Smooth muscle cell (in vitro differentiated cells): ENCODE measurements around the gene CCDC191. TPM values are rescaled to one million over a fixed set of nuclear protein-coding genes. Genes with fewer than 3 reads are reported as not detected.

Source experiments
- DNase-seq: peaks from one replicate; lab custom pipeline; 2025; ENCODE audit not compliant: unreplicated experiment; lab: John Stamatoyannopoulos, UW
- H2AFZ ChIP-seq: fragments of 200-600 bp; sonication (generic); 2 replicates; pipeline ENCODE4 v1.6.0; 2016; ENCODE audit warnings: antibody characterized with exemption, low read depth, mild to moderate bottlenecking
- H3F3A ChIP-seq: fragments of 200-600 bp; sonication (generic); 2 replicates; pipeline ENCODE4 v1.6.0; 2017; ENCODE audit warnings: antibody characterized with exemption, low read depth
- H3K27ac ChIP-seq: fragments of 200-600 bp; sonication (generic); 2 replicates; pipeline ENCODE4 v1.5.1; 2016; ENCODE audit warnings: low read depth, mild to moderate bottlenecking
- H3K27me3 ChIP-seq: fragments of 200-600 bp; sonication (generic); 2 replicates; pipeline ENCODE4 v1.6.1; 2016; ENCODE audit warnings: low read depth, mild to moderate bottlenecking
- H3K36me3 ChIP-seq: fragments of 200-600 bp; sonication (generic); 2 replicates; pipeline ENCODE4 v1.5.1; 2016; ENCODE audit warnings: low read depth
- H3K4me1 ChIP-seq: fragments of 200-600 bp; sonication (generic); 2 replicates; pipeline ENCODE4 v1.5.1; 2016; ENCODE audit warnings: low read depth
- H3K4me2 ChIP-seq: fragments of 200-600 bp; sonication (generic); 2 replicates; pipeline ENCODE4 v1.6.0; 2016; ENCODE audit warnings: mild to moderate bottlenecking
- H3K4me3 ChIP-seq: fragments of 200-600 bp; sonication (generic); 2 replicates; pipeline ENCODE4 v1.5.1; 2016; ENCODE audit warnings: mild to moderate bottlenecking
- H3K79me2 ChIP-seq: fragments of 200-600 bp; sonication (generic); 2 replicates; pipeline ENCODE4 v1.6.0; 2016; ENCODE audit warnings: low read depth, mild to moderate bottlenecking
- H3K9ac ChIP-seq: fragments of 200-600 bp; sonication (generic); 2 replicates; pipeline ENCODE4 v1.6.0; 2016; ENCODE audit warnings: low read depth
- H3K9me3 ChIP-seq: fragments of 200-600 bp; sonication (generic); replicated peaks from 2 replicates; pipeline ENCODE4 v1.5.1; 2016; ENCODE audit warnings: low read depth
- H4K20me1 ChIP-seq: fragments of 200-600 bp; sonication (generic); 2 replicates; pipeline ENCODE4 v1.6.0; 2016; ENCODE audit warnings: low read depth
- WGBS: methylation state at CpG from one replicate; pipeline ENCODE4 v1.1.7; 2016; ENCODE audit warnings: low lambda C conversion rate; 5-methylcytosine and 5-hydroxymethylcytosine counted together
- polyA plus RNA-seq: library from polyadenylated mRNA; unstranded; fragments of >200 nt; fragmentation: Nextera tagmentation; extraction: Ambion mirVana; gene quantifications from 2 replicates; pipeline ENCODE4 v1.2.1, GENCODE V29; 2016
- total RNA-seq: library from RNA; depleted of rRNA; stranded (reverse); fragments of >200 nt; gene quantifications from 2 replicates; pipeline ENCODE4 v1.2.3, GENCODE V29; 2014
- TF ChIP-seq, protein P1 (sequence below): fragments of 200-600 bp; sonication (generic); IDR thresholded peaks from 2 replicates; pipeline ENCODE4 v1.5.1; 2017; ENCODE audit warnings: borderline replicate concordance, mild to moderate bottlenecking, antibody characterized with exemption; ENCODE audit not compliant: insufficient read depth, poor library complexity, severe bottlenecking

CCDC191 gene
- total and polyA plus RNA-seq, 2 experiments from 2014 or later, result 1.2 to 7.4 TPM

DNA sequence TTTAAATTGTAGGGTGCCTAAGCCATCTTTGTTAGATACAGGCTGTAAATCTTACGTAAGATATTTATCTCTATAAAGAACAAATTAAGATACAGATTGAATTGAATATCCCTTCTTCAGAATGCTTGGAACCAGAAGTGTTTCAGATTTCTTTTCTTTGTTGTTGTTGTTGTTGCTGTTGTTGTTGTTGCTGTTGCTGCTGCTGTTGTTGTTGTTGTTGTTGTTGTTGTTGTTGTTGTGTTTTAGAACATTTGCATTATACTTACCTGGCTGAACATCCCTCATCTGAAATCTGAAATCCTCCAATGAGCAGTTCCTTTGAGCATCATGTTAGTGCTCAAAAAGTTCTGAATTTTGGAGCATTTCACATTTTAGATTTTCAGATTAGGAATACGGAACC is 26.8 kb upstream of the CCDC191 start:
- WGBS, result 82% methylated on average over 2 of the region's 2 CpGs
- H3F3A ChIP-seq, result no peaks in the 10 kb centered on the region

DNA sequence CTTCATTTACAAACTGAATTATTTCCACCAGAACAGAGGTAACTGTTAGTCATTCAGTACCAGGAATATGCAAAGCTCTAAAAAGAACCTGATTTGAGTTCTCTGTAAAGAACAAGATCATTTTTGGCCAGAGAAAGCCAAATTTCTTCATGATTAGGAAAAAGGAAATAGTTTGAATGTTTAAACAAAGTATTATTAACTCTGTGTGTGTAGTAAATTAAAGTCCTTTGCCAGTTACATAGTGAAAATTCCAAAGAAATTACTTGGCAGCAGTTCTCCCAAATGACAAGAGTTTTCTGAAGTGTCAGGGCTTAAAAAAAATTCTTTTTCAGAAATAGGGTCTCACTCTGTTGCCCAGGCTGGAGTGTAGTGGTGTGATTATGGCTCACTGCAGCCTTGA is 24.7 kb upstream of the CCDC191 start:
- no peaks in the 10 kb centered on the region for H3K9me3 ChIP-seq

More for the DNA sequence above, 26.8 kb upstream of the CCDC191 start:
- no peaks in the 10 kb centered on the region for H4K20me1 ChIP-seq
- TF ChIP-seq, protein P1, sequence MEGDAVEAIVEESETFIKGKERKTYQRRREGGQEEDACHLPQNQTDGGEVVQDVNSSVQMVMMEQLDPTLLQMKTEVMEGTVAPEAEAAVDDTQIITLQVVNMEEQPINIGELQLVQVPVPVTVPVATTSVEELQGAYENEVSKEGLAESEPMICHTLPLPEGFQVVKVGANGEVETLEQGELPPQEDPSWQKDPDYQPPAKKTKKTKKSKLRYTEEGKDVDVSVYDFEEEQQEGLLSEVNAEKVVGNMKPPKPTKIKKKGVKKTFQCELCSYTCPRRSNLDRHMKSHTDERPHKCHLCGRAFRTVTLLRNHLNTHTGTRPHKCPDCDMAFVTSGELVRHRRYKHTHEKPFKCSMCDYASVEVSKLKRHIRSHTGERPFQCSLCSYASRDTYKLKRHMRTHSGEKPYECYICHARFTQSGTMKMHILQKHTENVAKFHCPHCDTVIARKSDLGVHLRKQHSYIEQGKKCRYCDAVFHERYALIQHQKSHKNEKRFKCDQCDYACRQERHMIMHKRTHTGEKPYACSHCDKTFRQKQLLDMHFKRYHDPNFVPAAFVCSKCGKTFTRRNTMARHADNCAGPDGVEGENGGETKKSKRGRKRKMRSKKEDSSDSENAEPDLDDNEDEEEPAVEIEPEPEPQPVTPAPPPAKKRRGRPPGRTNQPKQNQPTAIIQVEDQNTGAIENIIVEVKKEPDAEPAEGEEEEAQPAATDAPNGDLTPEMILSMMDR, result no peak
- no peak overlapping the region for H3K9ac ChIP-seq
- no peaks in the 10 kb centered on the region for H3K79me2 ChIP-seq
- no peaks in the 10 kb centered on the region for H3K9me3 ChIP-seq
- no peak overlapping the region for H3K4me2 ChIP-seq
- H3K27ac ChIP-seq, result no peak overlapping the region
- no peak for DNase-seq
- H3K4me1 ChIP-seq, result no peaks in the 10 kb centered on the region
- H3K4me3 ChIP-seq, result no peak overlapping the region
- peaks cover 10% of the 10 kb centered on the region for H3K36me3 ChIP-seq
- H2AFZ ChIP-seq, result no peak overlapping the region
- no peaks in the 10 kb centered on the region for H3K27me3 ChIP-seq

DNA sequence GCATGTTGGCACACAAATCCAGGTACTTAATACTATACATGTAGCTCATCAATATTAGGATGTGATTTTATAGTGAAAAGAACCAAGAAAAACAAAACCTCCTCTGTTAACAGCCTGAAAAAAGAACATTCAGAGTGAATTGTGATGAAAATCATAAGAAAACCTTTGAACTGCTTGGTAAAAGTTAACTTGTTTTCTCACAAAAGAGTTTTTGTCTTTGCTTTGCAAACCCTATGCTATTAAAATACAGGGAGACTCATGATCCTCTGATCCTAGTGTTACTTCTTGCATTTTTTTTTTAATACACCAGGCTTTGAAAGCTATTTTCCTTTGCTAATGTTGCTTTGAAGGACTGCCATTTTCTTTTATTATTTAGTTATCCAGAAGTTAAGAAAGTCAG is 23.9 kb upstream of the CCDC191 start:
- Histone ChIP-seq H3K79me2 (no peaks in the 10 kb centered on the region), H3K4me2 (no peak overlapping the region), H3K4me3 (no peak overlapping the region), H3K27ac (no peak overlapping the region), H3K27me3 (no peaks in the 10 kb centered on the region), H3K4me1 (no peaks in the 10 kb centered on the region), H2AFZ (no peak overlapping the region), H3K36me3 (peaks cover 23% of the 10 kb centered on the region), H3K9me3 (no peaks in the 10 kb centered on the region), H4K20me1 (no peaks in the 10 kb centered on the region), H3F3A (no peaks in the 10 kb centered on the region), H3K9ac (no peak overlapping the region)
- no peak for DNase-seq
- TF ChIP-seq, protein P1, result no peak

More for the DNA sequence above, 24.7 kb upstream of the CCDC191 start:
- H3K36me3 ChIP-seq, result peaks cover 23% of the 10 kb centered on the region
- no peak overlapping the region for H2AFZ ChIP-seq
- TF ChIP-seq, protein P1, result no peak
- no peaks in the 10 kb centered on the region for H3K4me1 ChIP-seq
- no peak overlapping the region for H3K27ac ChIP-seq
- H3K79me2 ChIP-seq, result no peaks in the 10 kb centered on the region
- no peak for DNase-seq
- H3F3A ChIP-seq, result no peaks in the 10 kb centered on the region
- no peak overlapping the region for H3K9ac ChIP-seq
- H4K20me1 ChIP-seq, result no peaks in the 10 kb centered on the region
- no peak overlapping the region for H3K4me3 ChIP-seq
- no peaks in the 10 kb centered on the region for H3K27me3 ChIP-seq
- no peak overlapping the region for H3K4me2 ChIP-seq

DNA sequence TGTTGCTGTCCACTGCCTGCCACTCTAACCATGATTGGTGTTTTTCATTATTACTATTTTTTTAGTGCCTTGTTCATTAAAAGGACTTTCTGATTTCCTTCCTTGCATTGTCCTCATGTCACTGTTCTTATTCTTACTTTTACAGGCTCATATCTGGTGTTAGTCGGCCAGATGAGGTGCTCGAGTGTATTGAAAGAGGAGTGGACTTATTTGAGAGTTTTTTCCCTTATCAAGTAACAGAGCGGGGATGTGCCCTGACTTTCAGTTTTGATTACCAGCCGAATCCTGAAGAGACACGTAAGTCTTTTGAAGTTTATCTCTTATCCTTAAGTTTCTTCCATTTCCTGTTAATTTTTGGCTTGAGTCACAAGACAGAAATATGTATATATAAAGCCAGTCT is 23.4 kb upstream of the CCDC191 start:
- WGBS, result 91% methylated on average over 5 of the region's 5 CpGs
- Histone ChIP-seq H3K36me3 (peaks cover 23% of the 10 kb centered on the region), H3K9ac (no peak overlapping the region), H3K9me3 (no peaks in the 10 kb centered on the region), H3F3A (no peaks in the 10 kb centered on the region), H2AFZ (no peak overlapping the region), H3K27ac (no peak overlapping the region), H4K20me1 (no peaks in the 10 kb centered on the region), H3K4me2 (no peak overlapping the region), H3K4me1 (no peaks in the 10 kb centered on the region), H3K4me3 (no peak overlapping the region), H3K79me2 (no peaks in the 10 kb centered on the region), H3K27me3 (no peaks in the 10 kb centered on the region)
- DNase-seq, result no peak
- TF ChIP-seq, protein P1, result no peak
